Esophagus squamous epithelium (tissue), 4 donors: ENCODE data around the gene CD82.

Experiments
- CTCF ChIP-seq, 6 experiments: fragments of 450-650 bp in 4 of 6; fragments of 200-600 bp in 2 of 6; sonication (generic) in 2 of 6; IDR thresholded peaks; one replicate each; pipeline ENCODE4 v1.5.1; 2016 to 2019; ENCODE audit warnings: antibody characterized with exemption in 6 of 6, mild to moderate bottlenecking in 4 of 6, moderate library complexity in 4 of 6
- POLR2A ChIP-seq, 4 donors: fragments of 450-650 bp; IDR thresholded peaks; one replicate each; pipeline ENCODE4 v1.6.1; 2017; ENCODE audit warnings: antibody characterized with exemption in 4 of 4, mild to moderate bottlenecking in 4 of 4, moderate library complexity in 3 of 4

- TF ChIP-seq CTCF (IDR thresholded peaks at IDR 0.05) = no peak
- no peak for TF ChIP-seq POLR2A (IDR thresholded peaks at IDR 0.05)
Measured at GRCh38 chr11:44633641-44634040, 68.2 kb downstream of the CD82 start.
